ENCODE data around the gene UGT1A9.

UGT1A9 gene

GRCh38 chr2:233758849-233759248 is 87.2 kb downstream of the UGT1A9 start:
- DNase-seq (ENCODE audit: low read depth in 2 of 2) = no peak

GRCh38 chr2:233760043-233760442 is 88.3 kb downstream of the UGT1A9 start, which contains the start of gene UGT1A1:
Gene UGT1A1, plus strand, starts transcription at chr2:233760270. Its CDS starts 18 bp downstream, at chr2:233760288.
- DNase-seq (ENCODE audit: low read depth in 2 of 2) = no peak

DNA sequence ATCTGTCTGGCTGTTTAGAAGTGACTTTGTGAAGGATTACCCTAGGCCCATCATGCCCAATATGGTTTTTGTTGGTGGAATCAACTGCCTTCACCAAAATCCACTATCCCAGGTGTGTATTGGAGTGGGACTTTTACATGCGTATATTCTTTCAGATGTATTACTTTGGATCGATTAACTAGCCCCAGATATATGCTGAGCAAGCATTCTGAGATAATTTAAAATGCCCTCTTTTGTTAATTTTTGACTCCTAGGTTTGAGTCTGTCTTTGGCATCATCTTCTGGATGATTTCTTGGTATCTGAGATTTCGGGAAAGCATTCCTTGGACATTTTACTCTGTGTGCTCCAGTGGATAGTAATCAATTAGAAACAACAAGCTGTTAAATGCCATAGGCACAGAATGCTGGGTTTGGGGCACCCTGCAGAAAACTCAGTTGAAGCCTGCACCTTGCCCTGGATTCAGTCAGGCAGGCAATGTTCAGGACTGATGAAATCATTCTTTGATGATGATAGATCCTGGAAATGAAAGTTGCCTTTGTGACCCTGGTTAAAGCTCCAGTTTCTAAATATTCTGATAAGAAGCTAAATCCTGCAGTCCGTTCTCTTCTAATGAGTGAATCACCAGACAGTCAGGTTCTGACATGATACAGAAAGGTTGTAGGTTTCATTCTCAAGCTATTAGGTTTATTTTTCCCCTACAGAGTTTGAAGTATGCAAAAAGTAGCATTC is 89.5 kb downstream of the UGT1A9 start:
- DNase-seq (ENCODE audit: low read depth in 2 of 2) = no peak

DNA sequence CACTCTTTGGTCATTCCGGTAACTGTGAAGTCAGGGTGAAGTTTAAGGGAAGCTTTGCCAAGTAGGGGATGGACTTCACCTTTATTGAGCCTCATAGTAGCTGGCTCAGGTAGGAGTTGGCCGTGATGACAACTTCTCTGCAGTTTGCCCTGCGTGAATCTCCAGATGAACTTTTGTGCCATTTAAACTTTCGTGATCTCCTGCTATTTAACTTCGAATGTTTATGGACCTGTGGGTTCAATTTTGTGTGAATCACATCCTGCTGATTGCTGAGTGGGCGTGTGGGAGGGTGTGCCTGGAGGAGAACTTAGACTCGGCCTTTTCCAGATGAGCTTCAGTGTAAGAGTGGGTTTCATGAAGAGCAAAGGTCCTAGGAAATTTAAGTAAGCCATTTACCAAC is 92.6 kb downstream of the UGT1A9 start:
- DNase-seq (ENCODE audit: low read depth in 2 of 2) = no peak

- DNase-seq (ENCODE audit: low read depth in 2 of 2) = no peak
Measured at GRCh38 chr2:233764761-233765160, 93.1 kb downstream of the UGT1A9 start.

GRCh38 chr2:233766416-233766815 is 94.7 kb downstream of the UGT1A9 start:
- DNase-seq (ENCODE audit: low read depth in 2 of 2) = no peak

- no peak for DNase-seq (ENCODE audit: low read depth in 2 of 2)
Measured at GRCh38 chr2:233768076-233768475, 96.4 kb downstream of the UGT1A9 start.

- no peak for DNase-seq (ENCODE audit: low read depth in 2 of 2)
Measured at GRCh38 chr2:233769260-233769659, 97.6 kb downstream of the UGT1A9 start.

DNA sequence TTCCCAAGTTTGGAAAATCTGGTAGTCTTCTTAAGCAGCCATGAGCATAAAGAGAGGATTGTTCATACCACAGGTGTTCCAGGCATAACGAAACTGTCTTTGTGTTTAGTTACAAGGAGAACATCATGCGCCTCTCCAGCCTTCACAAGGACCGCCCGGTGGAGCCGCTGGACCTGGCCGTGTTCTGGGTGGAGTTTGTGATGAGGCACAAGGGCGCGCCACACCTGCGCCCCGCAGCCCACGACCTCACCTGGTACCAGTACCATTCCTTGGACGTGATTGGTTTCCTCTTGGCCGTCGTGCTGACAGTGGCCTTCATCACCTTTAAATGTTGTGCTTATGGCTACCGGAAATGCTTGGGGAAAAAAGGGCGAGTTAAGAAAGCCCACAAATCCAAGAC is 100.5 kb downstream of the UGT1A9 start:
- DNase-seq (ENCODE audit: low read depth in 2 of 2) = no peak

- DNase-seq (ENCODE audit: low read depth in 2 of 2) = no peak
Measured at GRCh38 chr2:233772583-233772982, 100.9 kb downstream of the UGT1A9 start.

DNA sequence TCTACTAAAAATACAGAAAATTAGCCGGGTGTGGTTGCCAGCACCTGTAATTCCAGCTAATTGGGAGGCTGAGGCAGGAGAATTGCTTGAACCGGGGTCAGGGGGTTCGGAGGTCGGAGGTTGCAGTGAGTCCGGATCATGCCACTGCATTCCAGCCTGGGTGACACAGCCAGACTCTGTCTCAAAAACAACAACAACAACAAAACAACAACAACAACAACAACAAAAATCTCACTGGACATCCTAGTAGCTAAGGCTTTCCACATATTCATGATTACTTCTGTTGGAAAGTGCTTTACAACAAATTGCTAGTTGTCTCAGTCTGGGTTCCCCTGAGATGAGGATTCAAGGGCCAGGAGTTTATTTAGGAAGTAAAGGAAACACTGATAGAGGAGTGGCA is 102.2 kb downstream of the UGT1A9 start:
- DNase-seq (ENCODE audit: low read depth in 2 of 2) = no peak

DNA sequence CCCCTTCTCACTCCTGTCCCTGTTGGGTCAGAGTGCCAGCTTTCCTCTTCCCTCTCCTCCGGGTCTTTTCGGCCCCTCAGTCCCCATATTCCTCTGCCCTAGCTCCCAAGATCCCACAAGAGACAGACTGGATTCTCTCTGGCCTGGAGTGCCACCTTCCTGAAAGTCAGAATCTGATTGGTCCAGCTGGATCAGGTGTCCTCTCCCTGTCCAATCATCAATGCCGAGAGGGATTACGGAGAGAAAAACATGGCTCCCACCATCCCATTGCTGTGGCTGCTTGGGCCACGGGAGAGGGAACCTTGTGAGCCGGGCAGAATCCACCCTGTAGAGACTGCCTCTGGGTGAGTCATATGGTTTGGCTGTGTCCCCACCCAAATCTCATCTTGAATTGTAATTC is 103.7 kb downstream of the UGT1A9 start:
- DNase-seq (ENCODE audit: low read depth in 2 of 2) = no peak

- no peak for DNase-seq (ENCODE audit: low read depth in 2 of 2)
Measured at GRCh38 chr2:233778030-233778429, 106.3 kb downstream of the UGT1A9 start, which contains the start of gene MROH2A. Gene MROH2A, plus strand, starts transcription at chr2:233778330. Its CDS starts 1,029 bp downstream, at chr2:233779359.

- no peak for DNase-seq (ENCODE audit: low read depth in 2 of 2)
Measured at GRCh38 chr2:233779722-233780121, 108.0 kb downstream of the UGT1A9 start.

DNA sequence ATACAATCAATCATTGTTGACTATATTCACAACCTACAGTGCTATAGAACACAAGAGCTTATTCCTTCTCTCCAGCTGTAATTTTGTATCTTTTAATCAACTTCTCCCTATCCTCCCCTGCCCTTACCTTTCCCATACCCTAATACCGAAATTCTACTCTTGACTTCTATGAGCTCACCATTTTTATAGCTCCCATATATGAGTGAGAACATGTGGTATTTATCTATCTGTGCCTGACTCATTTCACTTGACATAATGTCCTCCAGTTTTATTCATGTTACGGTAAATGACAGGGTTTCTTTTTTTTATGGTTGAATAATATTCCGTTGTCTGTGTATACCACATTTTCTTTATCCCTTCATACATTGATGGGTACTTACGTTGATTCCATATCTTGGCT is 109.1 kb downstream of the UGT1A9 start:
- no peak for DNase-seq (ENCODE audit: low read depth in 2 of 2)

GRCh38 chr2:233789554-233789953 is 117.9 kb downstream of the UGT1A9 start:
- DNase-seq (ENCODE audit: low read depth in 2 of 2) = no peak

GRCh38 chr2:233791151-233791882 is 119.6 kb downstream of the UGT1A9 start:
- DNase-seq (ENCODE audit: low read depth in 2 of 2) = no peak

DNA sequence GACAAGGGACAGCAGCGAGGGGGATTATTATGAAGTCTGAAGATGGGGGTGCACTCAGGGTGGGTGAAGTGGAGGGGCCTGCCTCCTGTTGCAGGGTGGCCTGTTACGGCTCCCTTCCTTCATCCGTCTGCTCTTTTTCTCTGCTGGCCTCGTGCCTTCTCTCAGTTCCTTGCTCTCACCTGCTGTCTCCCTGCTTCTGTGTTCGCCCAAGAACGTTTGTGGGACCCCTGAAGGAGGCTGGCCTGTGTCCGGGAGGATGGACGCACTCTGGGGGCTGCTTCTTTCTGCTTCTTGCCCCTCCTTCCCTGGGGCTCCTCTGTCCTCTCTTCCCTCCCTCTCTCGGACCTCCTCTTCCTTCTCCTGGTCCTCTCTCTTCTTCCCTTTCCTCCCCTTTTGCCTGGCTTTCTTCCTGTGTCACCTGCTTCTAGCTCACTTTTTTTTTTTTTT is 120.2 kb downstream of the UGT1A9 start:
- DNase-seq (ENCODE audit: low read depth in 2 of 2) = no peak

DNA sequence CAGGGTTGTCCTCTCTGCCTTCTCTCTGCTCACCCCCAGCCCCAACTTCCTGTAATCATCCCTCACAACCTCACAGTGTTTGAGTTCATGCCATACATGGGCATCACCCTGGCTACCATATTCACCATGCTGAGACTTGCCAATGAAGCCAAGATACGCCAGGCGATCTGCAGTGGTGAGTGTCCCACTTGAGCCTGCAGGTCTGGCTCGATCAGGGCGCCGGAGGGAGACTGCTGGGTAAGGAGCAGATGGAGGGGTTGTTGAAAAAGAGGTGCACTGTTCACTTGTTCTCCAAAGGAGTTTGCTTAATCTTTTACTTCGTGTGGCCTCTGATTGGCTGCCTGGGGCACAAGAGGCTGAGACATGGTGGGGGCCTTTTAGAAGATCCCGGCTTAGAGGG is 121.0 kb downstream of the UGT1A9 start:
- DNase-seq (ENCODE audit: low read depth in 2 of 2) = no peak

DNA sequence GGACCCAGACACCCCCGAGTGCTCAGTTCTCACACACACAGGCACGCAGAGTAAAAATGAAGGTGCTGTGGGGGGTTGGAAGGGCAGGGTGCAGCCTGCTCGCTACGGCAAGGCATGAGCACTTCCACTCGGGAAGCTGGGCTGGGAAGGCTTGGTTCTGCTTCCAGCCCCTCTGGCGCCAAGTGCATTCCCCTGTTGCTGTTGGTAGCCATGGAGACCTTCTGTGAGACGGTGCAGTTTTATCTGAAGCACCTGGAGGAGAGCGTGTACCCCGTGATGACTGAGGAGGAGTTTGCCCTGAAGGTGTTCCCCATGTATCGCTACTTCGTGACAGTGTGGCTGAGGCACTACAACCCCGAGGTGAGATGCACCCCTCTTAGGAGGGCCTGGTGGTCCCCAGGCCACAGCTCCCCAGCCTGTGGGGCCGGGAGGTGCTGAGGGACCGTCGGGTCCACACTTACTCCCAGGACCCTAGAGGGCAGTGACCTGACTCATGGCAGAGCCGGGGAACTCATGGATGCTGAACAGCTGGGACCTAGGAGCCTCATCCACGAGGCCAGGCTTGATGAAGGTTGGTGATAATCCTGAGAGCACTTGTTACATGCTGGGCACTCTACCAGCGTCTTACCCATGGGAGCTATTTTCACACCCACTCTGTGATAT is 121.9 kb downstream of the UGT1A9 start:
- DNase-seq (ENCODE audit: low read depth in 2 of 2) = no peak

DNA sequence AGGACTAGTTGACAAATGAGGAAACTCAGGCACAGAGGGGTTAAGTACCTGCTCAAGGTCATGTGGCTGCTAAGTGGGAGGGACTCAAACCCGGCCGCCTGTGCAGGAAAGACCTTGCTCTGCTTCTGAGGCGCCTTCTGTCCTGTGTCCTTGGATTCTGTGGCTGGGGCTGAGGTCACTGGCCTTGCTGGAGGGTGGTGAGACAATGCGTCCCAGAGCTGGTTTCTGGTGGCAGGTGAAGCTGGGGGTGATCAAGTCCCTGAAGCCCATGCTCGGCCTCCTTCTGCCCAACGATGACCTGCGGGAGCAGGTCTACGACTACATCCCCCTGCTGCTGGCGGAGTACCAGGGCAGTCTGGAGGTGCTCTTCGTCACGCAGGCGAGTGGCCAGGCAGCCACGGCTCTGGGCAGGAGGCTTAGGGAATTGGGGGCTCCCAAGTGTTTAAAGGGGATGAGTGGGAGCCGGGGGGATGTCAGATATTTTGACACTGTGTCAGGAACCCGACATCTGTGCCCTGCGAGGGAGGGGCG is 122.5 kb downstream of the UGT1A9 start:
- no peak for DNase-seq (ENCODE audit: low read depth in 2 of 2)

DNA sequence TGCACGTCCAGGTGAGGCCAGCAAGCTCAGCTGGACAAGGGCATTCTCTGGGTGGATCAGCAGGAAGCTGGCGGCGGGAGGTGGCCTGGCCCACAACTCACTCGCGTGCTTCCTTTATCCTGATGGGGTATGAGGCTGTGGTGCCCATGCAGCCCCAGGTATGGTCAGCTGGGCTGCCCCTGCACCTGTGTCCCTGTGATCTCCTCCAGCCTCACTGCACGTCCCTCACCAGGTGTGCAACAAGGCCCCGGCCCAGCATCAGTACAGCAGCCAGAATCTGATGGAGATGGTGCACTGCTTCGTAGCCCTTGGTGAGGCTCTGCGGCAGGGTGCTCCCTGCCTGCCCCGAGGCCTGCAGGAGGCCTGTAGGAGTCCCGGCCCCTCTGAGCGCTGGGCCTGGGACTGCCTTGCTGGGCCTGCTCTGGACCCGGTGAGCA is 124.1 kb downstream of the UGT1A9 start:
- DNase-seq (ENCODE audit: low read depth in 2 of 2) = no peak

Measured in stimulated activated CD8-positive, alpha-beta memory T cell treated with anti-CD3 and anti-CD28 coated beads, Interleukin-2, amount 100 ng/mL, for 1 hour (primary cell).